Naive thymus-derived CD8-positive, alpha-beta T cell (primary cell): ENCODE measurements around the gene ARHGDIG. TPM values are rescaled to one million over a fixed set of nuclear protein-coding genes. Genes with fewer than 3 reads are reported as not detected.
A peak's percentile ranks its signal among the peaks of the same experiment; 100 is the strongest.

Experiments
- ATAC-seq, 2 donors: fragments of 150-1000 bp; cut with Tn5 transposase in 1 of 2; sonication (Bioruptor Pico), chemical (Tn5 transposase) in 1 of 2; 1 replicate in 1 of 2; 2 replicates in 1 of 2; pipeline ENCODE4 v1.10.0; 2021; ENCODE audit warnings: mild to moderate bottlenecking in 2 of 2, moderate library complexity in 2 of 2
- POLR2A ChIA-PET: fragments of 350-600 bp; sonication (Branson Sonifier 250); formaldehyde crosslinking; loops from one replicate; lab custom pipeline; 2021; ENCODE audit warnings: antibody characterized with exemption; lab: Charles Lee
- DNase-seq, 10 donors: peaks; one replicate each; pipeline versions ENCODE4 v3.0.0 to v3.0.0-alpha.2; 2020 to 2022
- H3K27ac Mint-ChIP-seq, 10 donors: one replicate each; pipeline ENCODE4 v1.8.0; 2020 to 2022; ENCODE audit warnings: mild to moderate bottlenecking in 10 of 10, mixed read lengths in 10 of 10, moderate library complexity in 4 of 10, inconsistent platforms in 1 of 10
- H3K27me3 Mint-ChIP-seq, 5 donors: one replicate each; pipeline ENCODE4 v1.8.0; 2021 to 2022; ENCODE audit warnings: mixed read lengths in 5 of 5
- H3K36me3 Mint-ChIP-seq, 3 donors: one replicate each; pipeline ENCODE4 v1.8.0; 2020 to 2022; ENCODE audit warnings: mixed read lengths in 3 of 3, mild to moderate bottlenecking in 2 of 3, inconsistent platforms in 1 of 3
- H3K4me1 Mint-ChIP-seq, 4 donors: one replicate each; pipeline ENCODE4 v1.8.0; 2021 to 2022; ENCODE audit warnings: mixed read lengths in 4 of 4
- H3K4me3 Mint-ChIP-seq, 10 donors: one replicate each; pipeline ENCODE4 v1.8.0; 2020 to 2022; ENCODE audit warnings: mild to moderate bottlenecking in 10 of 10, mixed read lengths in 10 of 10, moderate library complexity in 6 of 10, inconsistent platforms in 1 of 10
- H3K9me3 Mint-ChIP-seq, 9 donors: one replicate each; pipeline ENCODE4 v1.8.0; 2020 to 2022; ENCODE audit warnings: mixed read lengths in 9 of 9, mild to moderate bottlenecking in 3 of 9, inconsistent platforms in 1 of 9, moderate library complexity in 1 of 9
- polyA plus RNA-seq, 3 donors: library from polyadenylated mRNA; unstranded; fragments of 300-500 nt; fragmentation: Illumina TruSeq; gene quantifications; one replicate each; pipeline ENCODE4 v1.2.3, GENCODE V29; 2021
- total RNA-seq, 8 experiments: library from RNA in 2 of 8; stranded (reverse) in 2 of 8; gene quantifications; one replicate each; pipeline ENCODE4 v1.2.3 and lab custom pipeline; 2021 to 2026

The ARHGDIG gene
- total and polyA plus RNA-seq, 5 experiments from 2014 or later: 0.68 TPM; not detected in 4

DNA sequence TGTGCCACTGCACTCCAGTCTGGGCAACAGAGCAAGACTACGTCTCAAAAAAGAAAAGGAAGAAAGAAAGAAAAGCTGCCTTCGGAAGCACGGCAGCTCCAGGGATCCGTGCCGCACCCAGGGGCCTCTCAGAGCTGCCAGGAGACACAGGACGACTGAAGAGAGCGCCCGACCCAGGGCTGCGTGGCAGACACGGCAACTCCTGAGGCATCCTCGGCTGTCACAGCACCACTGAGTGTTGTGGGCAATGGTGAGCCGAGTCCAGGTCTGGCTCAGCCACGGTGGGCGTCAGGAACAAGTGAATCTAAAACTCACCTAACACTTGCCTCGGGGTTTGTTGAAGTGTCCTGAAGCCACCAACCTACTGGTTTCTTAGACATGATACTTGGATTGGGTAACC is 31.3 kb downstream of the ARHGDIG start:
- ATAC-seq (no peak), DNase-seq (no peak)
- Mint-ChIP-seq H3K4me3 (no peak overlapping the region), H3K36me3 (peaks cover 0 to 62% (median 2%) of the 10 kb centered on the region in 3 donors), H3K27ac (peak overlapping the region in 1 of 10 donors; percentile 25), H3K9me3 (no peaks in the 10 kb centered on the region), H3K27me3 (no peaks in the 10 kb centered on the region), H3K4me1 (peaks cover 11 to 57% (median 34%) of the 10 kb centered on the region in 4 donors)
- POLR2A ChIA-PET: no interaction called here

DNA sequence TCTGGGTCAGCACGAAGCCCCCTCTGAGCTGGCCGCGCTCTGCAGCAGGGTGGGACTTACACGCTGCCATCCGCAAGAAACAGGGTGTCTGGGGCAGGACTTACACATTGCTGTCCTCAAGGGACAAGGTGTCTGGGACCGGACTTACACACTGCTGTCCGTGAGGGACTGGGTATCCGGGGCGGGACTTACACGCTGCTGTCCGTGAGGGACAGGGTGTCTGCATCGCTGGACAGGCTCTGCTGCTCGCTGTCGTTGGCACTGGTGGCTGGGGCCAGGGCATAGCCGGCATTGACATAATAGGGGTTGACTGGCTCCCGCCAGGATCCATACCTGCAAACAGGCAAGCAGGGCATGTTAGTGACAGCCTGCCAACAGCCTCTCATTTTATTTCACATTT is 34.0 kb downstream of the ARHGDIG start:
- DNase-seq (no peak), ATAC-seq (no peak)
- H3K27ac Mint-ChIP-seq: peak overlapping the region in 1 of 10 donors; percentile 60
- POLR2A ChIA-PET: interaction anchor here (1.4 kb wide), 1 partner anchor 10 kb away, joined by 4 read pairs; no protein-coding TSS in a partner anchor
- peaks cover 18 to 64% (median 34%) of the 10 kb centered on the region in 4 donors for H3K4me1 Mint-ChIP-seq
- H3K4me3 Mint-ChIP-seq: no peak overlapping the region
- no peaks in the 10 kb centered on the region for H3K9me3 Mint-ChIP-seq
- H3K36me3 Mint-ChIP-seq: peaks cover 0 to 56% (median 5%) of the 10 kb centered on the region in 3 donors
- H3K27me3 Mint-ChIP-seq: no peaks in the 10 kb centered on the region

DNA sequence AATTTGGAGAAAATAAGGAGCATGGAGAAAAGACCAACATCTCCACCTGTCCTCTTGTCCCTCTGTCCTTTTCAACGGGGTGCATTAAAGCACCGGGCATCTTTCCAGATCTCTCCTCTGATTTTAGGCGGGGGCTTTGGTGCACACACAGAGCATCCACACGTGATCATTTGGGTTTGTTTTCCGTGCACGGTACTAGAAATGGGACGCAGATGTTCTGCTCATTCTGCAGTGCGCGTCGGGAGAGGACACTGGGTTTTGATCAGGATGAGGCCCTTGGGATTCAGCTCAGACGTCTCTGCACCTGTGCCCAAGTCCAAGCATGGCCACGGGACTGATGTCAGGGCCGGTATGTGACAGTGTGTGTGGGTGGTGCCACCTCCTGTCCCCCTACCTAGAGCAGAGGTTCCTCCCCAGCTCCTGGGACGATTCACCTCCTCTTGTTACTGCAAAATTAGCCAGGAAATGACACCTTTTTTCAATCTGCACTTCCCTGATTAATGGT is 34.5 kb downstream of the ARHGDIG start:
- Mint-ChIP-seq H3K27me3 (no peaks in the 10 kb centered on the region), H3K4me3 (no peak overlapping the region), H3K36me3 (peaks cover 0 to 56% (median 6%) of the 10 kb centered on the region in 3 donors), H3K9me3 (no peaks in the 10 kb centered on the region), H3K27ac (peak overlapping the region in 5 of 10 donors; percentile 31 to 73 (median 60)), H3K4me1 (peaks cover 17 to 64% (median 35%) of the 10 kb centered on the region in 4 donors)
- DNase-seq (no peak), ATAC-seq (no peak)
- POLR2A ChIA-PET: no interaction called here

GRCh38 chr16:316741-317464 is 36.5 kb downstream of the ARHGDIG start:
- Mint-ChIP-seq H3K27me3 (no peaks in the 10 kb centered on the region), H3K36me3 (peaks cover 0 to 48% (median 6%) of the 10 kb centered on the region in 3 donors), H3K4me1 (peaks cover 21 to 77% (median 49%) of the 10 kb centered on the region in 4 donors), H3K4me3 (no peak overlapping the region), H3K9me3 (no peaks in the 10 kb centered on the region), H3K27ac (peak overlapping the region in 5 of 10 donors; percentile 48 to 86 (median 68))
- POLR2A ChIA-PET: no interaction called here
- DNase-seq: no peak
- ATAC-seq: no peak

DNA sequence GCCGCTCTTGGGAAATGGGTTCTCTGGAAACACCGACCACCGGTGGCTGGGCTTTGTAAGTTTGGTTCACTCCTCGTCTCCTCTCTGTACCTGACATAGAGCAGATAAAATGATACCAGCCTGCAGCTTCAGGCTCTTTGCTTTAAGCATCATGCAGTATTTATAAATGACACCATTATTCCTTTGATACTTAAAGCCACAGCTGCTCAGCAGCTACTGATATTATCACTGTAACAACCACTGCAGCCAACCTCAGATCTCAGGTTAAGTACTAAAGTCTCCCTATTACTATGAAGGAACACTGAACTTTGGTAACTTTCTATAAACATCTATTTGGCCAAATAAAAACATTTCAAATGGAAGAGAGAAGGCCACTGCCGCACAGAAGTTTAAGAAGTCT is 37.2 kb downstream of the ARHGDIG start:
- Mint-ChIP-seq H3K27ac (peak overlapping the region in 5 of 10 donors; percentile 20 to 42 (median 25)), H3K4me1 (peaks cover 25 to 74% (median 52%) of the 10 kb centered on the region in 4 donors), H3K4me3 (peak overlapping the region in 1 of 10 donors; percentile 50), H3K36me3 (peaks cover 0 to 41% (median 6%) of the 10 kb centered on the region in 3 donors), H3K27me3 (no peaks in the 10 kb centered on the region), H3K9me3 (no peaks in the 10 kb centered on the region)
- DNase-seq (no peak), ATAC-seq (no peak)
- POLR2A ChIA-PET: no interaction called here

GRCh38 chr16:318628-319027 is 38.2 kb downstream of the ARHGDIG start:
- DNase-seq (no peak), ATAC-seq (no peak)
- Mint-ChIP-seq H3K4me3 (no peak overlapping the region), H3K36me3 (peaks cover 0 to 34% (median 6%) of the 10 kb centered on the region in 3 donors), H3K27ac (peak overlapping the region in 4 of 10 donors; percentile 19 to 94 (median 59)), H3K4me1 (peaks cover 28 to 75% (median 61%) of the 10 kb centered on the region in 4 donors), H3K27me3 (no peaks in the 10 kb centered on the region), H3K9me3 (no peaks in the 10 kb centered on the region)
- POLR2A ChIA-PET: interaction anchor here (0.7 kb wide), 1 partner anchor 9 kb away, joined by 4 read pairs; no protein-coding TSS in a partner anchor

DNA sequence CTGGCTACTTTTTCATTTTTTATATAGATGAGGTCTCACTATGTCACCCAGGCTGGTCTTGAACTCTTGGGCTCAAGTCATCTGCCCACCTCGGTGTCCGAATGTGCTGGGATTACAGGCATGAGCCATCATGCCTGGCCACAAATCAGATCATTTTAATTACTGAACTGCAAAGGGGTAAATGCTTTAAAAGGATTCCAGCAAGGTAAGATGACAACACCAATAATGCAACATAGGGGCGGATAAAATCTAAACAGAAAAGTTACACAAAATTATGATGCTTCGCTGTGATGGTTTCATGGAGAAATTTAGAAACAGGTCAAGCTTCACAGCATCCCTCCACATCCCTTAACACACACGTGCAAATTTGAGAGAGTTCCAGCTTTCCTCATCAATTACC is 39.8 kb downstream of the ARHGDIG start:
- H3K36me3 Mint-ChIP-seq: peaks cover 0 to 19% (median 8%) of the 10 kb centered on the region in 3 donors
- peaks cover 0 to 3% (median 0%) of the 10 kb centered on the region in 9 donors for H3K9me3 Mint-ChIP-seq
- POLR2A ChIA-PET: no interaction called here
- H3K4me1 Mint-ChIP-seq: peaks cover 34 to 79% (median 71%) of the 10 kb centered on the region in 4 donors
- H3K4me3 Mint-ChIP-seq: peak overlapping the region in 8 of 10 donors; percentile 2 to 81 (median 58)
- DNase-seq (no peak), ATAC-seq (no peak)
- peak overlapping the region; percentile 29 to 94 (median 88) for H3K27ac Mint-ChIP-seq
- peaks cover 0 to 3% (median 0%) of the 10 kb centered on the region in 5 donors for H3K27me3 Mint-ChIP-seq

DNA sequence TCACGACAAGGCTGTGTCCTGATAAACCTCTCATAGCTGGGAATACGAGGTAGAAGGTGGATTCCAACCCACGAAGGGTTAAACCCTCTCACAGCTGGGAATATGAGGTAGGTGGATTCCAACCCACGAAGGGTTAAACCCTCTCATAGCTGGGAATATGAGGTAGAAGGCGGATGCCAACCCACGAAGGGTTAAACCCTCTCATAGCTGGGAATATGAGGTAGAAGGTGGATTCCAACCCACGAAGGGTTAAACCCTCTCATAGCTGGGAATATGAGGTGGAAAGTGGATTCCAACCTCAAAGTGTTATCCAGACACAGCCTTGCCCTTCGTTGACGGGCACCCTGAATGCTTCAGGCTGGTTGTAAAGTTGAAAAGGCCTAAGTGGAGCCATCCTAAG is 41.1 kb downstream of the ARHGDIG start:
- peak overlapping the region in 6 of 10 donors; percentile 22 to 70 (median 34) for H3K4me3 Mint-ChIP-seq
- peak overlapping the region; percentile 75 to 98 (median 93) for H3K27ac Mint-ChIP-seq
- DNase-seq: peak in 1 of 10 donors; percentile 23
- H3K4me1 Mint-ChIP-seq: peaks cover 36 to 84% (median 75%) of the 10 kb centered on the region in 4 donors
- POLR2A ChIA-PET: interaction anchor here (0.8 to 1.7 kb wide), 3 partner anchors 31 to 92 kb away, joined by 3 to 5 read pairs (median 4); partner anchors contain the start of gene AXIN1
- peaks cover 0 to 3% (median 0%) of the 10 kb centered on the region in 9 donors for H3K9me3 Mint-ChIP-seq
- H3K36me3 Mint-ChIP-seq: peaks cover 0 to 18% (median 8%) of the 10 kb centered on the region in 3 donors
- peaks cover 0 to 3% (median 0%) of the 10 kb centered on the region in 5 donors for H3K27me3 Mint-ChIP-seq
- ATAC-seq: no peak

DNA sequence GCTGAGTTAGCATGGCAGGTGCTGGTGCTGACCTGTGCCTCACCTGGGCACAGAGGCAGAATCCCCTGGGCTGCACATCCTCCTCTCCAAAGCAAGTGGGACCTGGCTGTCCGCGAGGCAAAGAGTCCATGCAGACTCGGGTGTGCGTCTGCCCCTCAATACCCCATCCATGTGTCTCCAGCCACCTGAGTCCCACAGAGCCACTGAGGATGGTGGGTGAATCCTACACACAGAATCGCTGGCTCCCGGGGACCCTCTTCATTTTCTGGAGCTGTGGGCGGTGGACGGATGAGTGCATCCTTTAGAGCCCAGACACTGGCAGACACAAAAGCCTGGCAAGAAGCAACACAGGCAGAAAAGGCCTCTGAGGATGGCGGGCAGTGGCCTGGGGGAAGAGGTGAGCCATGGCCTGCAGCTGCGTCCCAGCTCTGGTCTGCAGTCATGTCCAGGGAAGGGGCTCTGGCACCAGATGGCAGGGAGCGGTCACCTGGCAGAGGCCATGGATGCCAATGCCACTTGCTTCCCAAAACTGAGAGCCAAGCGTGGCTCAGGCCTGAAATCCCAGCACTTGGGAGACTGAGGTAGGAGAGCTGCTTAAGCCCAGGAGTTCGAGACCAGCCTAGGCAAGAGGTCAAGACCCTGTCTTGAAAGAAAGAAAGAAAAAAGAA is 42.2 kb downstream of the ARHGDIG start:
- no peak for DNase-seq
- Mint-ChIP-seq H3K27ac (peak overlapping the region in 9 of 10 donors; percentile 75 to 98 (median 96)), H3K4me3 (peak overlapping the region in 7 of 10 donors; percentile 10 to 76 (median 45)), H3K4me1 (peaks cover 35 to 87% (median 76%) of the 10 kb centered on the region in 4 donors), H3K27me3 (peaks cover 0 to 3% (median 0%) of the 10 kb centered on the region in 5 donors), H3K9me3 (peaks cover 0 to 3% (median 0%) of the 10 kb centered on the region in 9 donors), H3K36me3 (peaks cover 0 to 13% (median 8%) of the 10 kb centered on the region in 3 donors)
- ATAC-seq: no peak
- POLR2A ChIA-PET: interaction anchor here (0.6 to 1.7 kb wide), 3 partner anchors 17 to 32 kb away, joined by 3 to 5 read pairs (median 3); partner anchors contain the start of gene AXIN1

- Mint-ChIP-seq H3K27ac (peak overlapping the region; percentile 74 to 98 (median 96)), H3K36me3 (peaks cover 0 to 5% (median 5%) of the 10 kb centered on the region in 3 donors), H3K4me1 (peaks cover 29 to 80% (median 70%) of the 10 kb centered on the region in 4 donors), H3K4me3 (peak overlapping the region; percentile 73 to 88 (median 81)), H3K9me3 (peaks cover 0 to 3% (median 0%) of the 10 kb centered on the region in 9 donors), H3K27me3 (peaks cover 0 to 3% (median 0%) of the 10 kb centered on the region in 5 donors)
- ATAC-seq: no peak
- no peak for DNase-seq
- POLR2A ChIA-PET: interaction anchor here (0.7 to 1.8 kb wide), 8 partner anchors 19 to 95 kb away, joined by 4 to 7 read pairs (median 4); partner anchors contain the start of genes AXIN1, FAM234A and LUC7L
Observed at GRCh38 chr16:324201-324450, 43.7 kb downstream of the ARHGDIG start.

GRCh38 chr16:324451-325334 is 44.3 kb downstream of the ARHGDIG start:
- Mint-ChIP-seq H3K27me3 (peaks cover 0 to 3% (median 0%) of the 10 kb centered on the region in 5 donors), H3K4me3 (peak overlapping the region; percentile 73 to 88 (median 81)), H3K27ac (peak overlapping the region; percentile 70 to 98 (median 96)), H3K36me3 (peaks cover 0 to 3% (median 2%) of the 10 kb centered on the region in 3 donors), H3K4me1 (peaks cover 26 to 77% (median 66%) of the 10 kb centered on the region in 4 donors), H3K9me3 (peaks cover 0 to 3% (median 0%) of the 10 kb centered on the region in 9 donors)
- POLR2A ChIA-PET: interaction anchor here (0.6 to 1.8 kb wide), 16 partner anchors 11 to 222 kb away, joined by 3 to 7 read pairs (median 4); partner anchors contain the start of genes AXIN1, FAM234A and LUC7L
- peak; percentile 54 to 94 (median 88) for DNase-seq
- peak; percentile 83 to 88 for ATAC-seq
